ENCODE results near the gene HRH1. TPM values are rescaled to one million over a fixed set of nuclear protein-coding genes. Genes with fewer than 3 reads are reported as not detected.

HRH1 gene
- total RNA-seq, 1 experiment from 2014 or later: 7.0 TPM

DNA sequence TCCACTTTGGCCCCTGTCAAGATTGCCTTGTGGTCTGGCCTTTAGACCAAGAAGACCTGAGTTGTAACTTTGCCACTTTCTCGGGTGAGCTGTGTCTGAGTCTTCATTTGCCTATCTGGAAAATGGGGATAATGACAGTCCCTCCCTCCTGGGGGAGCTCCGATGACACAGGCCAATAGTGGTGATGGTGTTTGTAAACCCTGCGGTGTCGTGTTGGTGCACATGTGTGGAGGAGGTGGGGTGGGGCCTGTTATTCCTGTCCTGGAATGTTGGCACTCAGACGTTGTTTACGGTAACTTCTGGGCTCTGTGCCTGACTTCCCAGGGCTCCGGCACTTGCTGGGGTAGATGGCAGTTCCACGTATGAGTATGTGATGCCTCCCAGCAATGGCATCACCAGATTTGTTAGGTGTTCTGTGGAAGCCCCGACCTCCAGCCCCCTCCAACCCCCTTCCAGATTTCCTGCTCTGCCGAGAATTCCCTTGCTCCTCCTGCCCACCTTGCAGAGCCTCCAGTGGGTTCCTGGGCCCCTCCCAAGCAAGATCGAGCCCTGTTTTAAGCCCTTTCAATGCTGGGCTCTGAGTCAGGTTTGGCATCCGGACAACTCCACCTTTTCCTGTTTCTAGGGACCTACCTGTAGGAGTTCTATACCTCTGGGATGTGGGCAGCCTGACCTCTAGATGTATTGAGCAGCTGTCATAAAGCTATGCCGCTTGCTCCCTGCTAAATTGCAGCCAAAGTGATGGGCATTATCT is 31.4 kb downstream of the HRH1 start (continued):
- TF ChIP-seq FOSL1 (IDR thresholded peaks at IDR 0.05; ENCODE audit: low read depth): peak; percentile 48; the same call in 1 of the 2 replicates
- TF ChIP-seq, protein P1, sequence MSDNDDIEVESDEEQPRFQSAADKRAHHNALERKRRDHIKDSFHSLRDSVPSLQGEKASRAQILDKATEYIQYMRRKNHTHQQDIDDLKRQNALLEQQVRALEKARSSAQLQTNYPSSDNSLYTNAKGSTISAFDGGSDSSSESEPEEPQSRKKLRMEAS (IDR thresholded peaks at IDR 0.05): peak; percentile 88
- no peak for TF ChIP-seq CEBPB (IDR thresholded peaks at IDR 0.05; ENCODE audit: low read depth)
- peak; percentile 62 for TF ChIP-seq SIN3A (IDR thresholded peaks at IDR 0.05; ENCODE audit: low read depth)
- TF ChIP-seq, protein P2, sequence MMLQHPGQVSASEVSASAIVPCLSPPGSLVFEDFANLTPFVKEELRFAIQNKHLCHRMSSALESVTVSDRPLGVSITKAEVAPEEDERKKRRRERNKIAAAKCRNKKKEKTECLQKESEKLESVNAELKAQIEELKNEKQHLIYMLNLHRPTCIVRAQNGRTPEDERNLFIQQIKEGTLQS (IDR thresholded peaks at IDR 0.05): no peak
- TF ChIP-seq, protein P3, sequence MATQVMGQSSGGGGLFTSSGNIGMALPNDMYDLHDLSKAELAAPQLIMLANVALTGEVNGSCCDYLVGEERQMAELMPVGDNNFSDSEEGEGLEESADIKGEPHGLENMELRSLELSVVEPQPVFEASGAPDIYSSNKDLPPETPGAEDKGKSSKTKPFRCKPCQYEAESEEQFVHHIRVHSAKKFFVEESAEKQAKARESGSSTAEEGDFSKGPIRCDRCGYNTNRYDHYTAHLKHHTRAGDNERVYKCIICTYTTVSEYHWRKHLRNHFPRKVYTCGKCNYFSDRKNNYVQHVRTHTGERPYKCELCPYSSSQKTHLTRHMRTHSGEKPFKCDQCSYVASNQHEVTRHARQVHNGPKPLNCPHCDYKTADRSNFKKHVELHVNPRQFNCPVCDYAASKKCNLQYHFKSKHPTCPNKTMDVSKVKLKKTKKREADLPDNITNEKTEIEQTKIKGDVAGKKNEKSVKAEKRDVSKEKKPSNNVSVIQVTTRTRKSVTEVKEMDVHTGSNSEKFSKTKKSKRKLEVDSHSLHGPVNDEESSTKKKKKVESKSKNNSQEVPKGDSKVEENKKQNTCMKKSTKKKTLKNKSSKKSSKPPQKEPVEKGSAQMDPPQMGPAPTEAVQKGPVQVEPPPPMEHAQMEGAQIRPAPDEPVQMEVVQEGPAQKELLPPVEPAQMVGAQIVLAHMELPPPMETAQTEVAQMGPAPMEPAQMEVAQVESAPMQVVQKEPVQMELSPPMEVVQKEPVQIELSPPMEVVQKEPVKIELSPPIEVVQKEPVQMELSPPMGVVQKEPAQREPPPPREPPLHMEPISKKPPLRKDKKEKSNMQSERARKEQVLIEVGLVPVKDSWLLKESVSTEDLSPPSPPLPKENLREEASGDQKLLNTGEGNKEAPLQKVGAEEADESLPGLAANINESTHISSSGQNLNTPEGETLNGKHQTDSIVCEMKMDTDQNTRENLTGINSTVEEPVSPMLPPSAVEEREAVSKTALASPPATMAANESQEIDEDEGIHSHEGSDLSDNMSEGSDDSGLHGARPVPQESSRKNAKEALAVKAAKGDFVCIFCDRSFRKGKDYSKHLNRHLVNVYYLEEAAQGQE (IDR thresholded peaks at IDR 0.05; ENCODE audit: low read depth): no peak
- peak; percentile 74 for TF ChIP-seq SP1 (IDR thresholded peaks at IDR 0.05; ENCODE audit: low read depth)
- peak; percentile 62 for TF ChIP-seq CBX3 (IDR thresholded peaks at IDR 0.05; ENCODE audit: low read depth)
- peak; percentile 21; the same call in 1 of the 2 replicates for TF ChIP-seq JUND (IDR thresholded peaks at IDR 0.05)

DNA sequence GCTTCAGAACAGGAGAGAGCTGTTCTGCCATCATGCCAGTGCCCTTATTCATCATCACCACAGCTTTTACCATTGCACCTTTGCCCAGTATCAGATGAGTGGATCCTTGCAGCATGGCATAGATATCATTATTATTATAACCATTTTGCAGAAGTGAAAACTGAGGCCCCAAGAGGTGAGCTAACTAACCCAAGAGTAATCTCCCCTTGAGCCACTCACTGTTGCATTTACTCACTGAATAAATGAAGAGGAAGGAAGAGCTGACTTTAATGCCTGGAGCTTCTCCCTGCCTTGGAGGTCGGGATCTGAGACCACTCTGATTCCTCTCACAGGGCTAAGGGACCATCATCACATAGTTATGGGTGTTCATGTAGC is 32.0 kb downstream of the HRH1 start:
- Histone ChIP-seq H3K27me3 (ENCODE audit: insufficient read depth, low read length) (no peaks in the 10 kb centered on the region), H3K4me1 (ENCODE audit: control insufficient read depth in 1 of 2, insufficient read depth in 2 of 2, low read length in 2 of 2) (peaks cover 28 to 52% of the 10 kb centered on the region in 2 experiments), H3K4me2 (ENCODE audit: low read length) (peak overlapping the region; percentile 73), H3K36me3 (ENCODE audit: control insufficient read depth in 1 of 2, insufficient read depth in 2 of 2, low read length in 2 of 2) (no peaks in the 10 kb centered on the region), H4K20me1 (ENCODE audit: insufficient read depth) (no peaks in the 10 kb centered on the region), H3K9ac (ENCODE audit: low read length) (peak overlapping the region; percentile 37; the same call in 1 of the 2 replicates), H3K9me2 (ENCODE audit: insufficient read depth) (no peaks in the 10 kb centered on the region), H2AFZ (ENCODE audit: low read depth, low read length, poor library complexity, severe bottlenecking) (no peak overlapping the region), H3K4me3 (replicated peaks in 1 of 2; ENCODE audit: low read depth in 1 of 2, low read length in 2 of 2) (peak overlapping the region in 1 of 2 experiments; percentile 35; a peak in 2 of 4 replicates), H3K27ac (ENCODE audit: low read depth, low read length) (peak overlapping the region; percentile 55), H3K79me2 (ENCODE audit: insufficient read depth, low read length) (no peaks in the 10 kb centered on the region), H3K9me3 (ENCODE audit: control insufficient read depth in 1 of 2, insufficient read depth in 1 of 2, low read depth in 1 of 2, low read length in 2 of 2) (no peaks in the 10 kb centered on the region)
- ChIA-PET CTCF (interaction anchor here (1.1 to 1.5 kb wide), 2 partner anchors 20 to 149 kb away, joined by 3 to 4 read pairs; no protein-coding TSS in a partner anchor), RAD21 (ENCODE audit: low non-redundant PET in 1 of 2, low total read pairs in 2 of 2, uncharacterized antibody in 2 of 2, unreplicated experiment in 2 of 2) (interaction anchor here in 1 of 2 experiments (1.3 kb wide), 1 partner anchor 124 kb away, joined by 3 read pairs; no protein-coding TSS in a partner anchor), POLR2A (interaction anchor here (1.2 kb wide), 2 partner anchors 11 to 39 kb away, joined by 3 read pairs; no protein-coding TSS in a partner anchor)
- intact Hi-C loops (cut with micrococcal nuclease): no loop called here
- ATAC-seq (no peak), DNase-seq (ENCODE audit: low read depth, low spot score) (no peak)
- no TSS peak for BruUV-seq (replicated peaks)
- no peak for TF ChIP-seq YY1 (IDR thresholded peaks at IDR 0.05; ENCODE audit: extremely low read depth, insufficient replicate concordance, low read depth, low read length)
- TF ChIP-seq EGR1 (IDR thresholded peaks at IDR 0.05; ENCODE audit: low read depth): no peak
- no peak for TF ChIP-seq TCF7L2 (IDR thresholded peaks at IDR 0.05; ENCODE audit: borderline replicate concordance, extremely low read depth, insufficient read depth, insufficient read length)
- peak; percentile 10; the same call in 1 of the 2 replicates for TF ChIP-seq JUND (IDR thresholded peaks at IDR 0.05)
- no peak for TF ChIP-seq SIN3A (IDR thresholded peaks at IDR 0.05; ENCODE audit: low read depth)
- no peak for TF ChIP-seq EZH2 (IDR thresholded peaks at IDR 0.05)
- TF ChIP-seq, protein P4, sequence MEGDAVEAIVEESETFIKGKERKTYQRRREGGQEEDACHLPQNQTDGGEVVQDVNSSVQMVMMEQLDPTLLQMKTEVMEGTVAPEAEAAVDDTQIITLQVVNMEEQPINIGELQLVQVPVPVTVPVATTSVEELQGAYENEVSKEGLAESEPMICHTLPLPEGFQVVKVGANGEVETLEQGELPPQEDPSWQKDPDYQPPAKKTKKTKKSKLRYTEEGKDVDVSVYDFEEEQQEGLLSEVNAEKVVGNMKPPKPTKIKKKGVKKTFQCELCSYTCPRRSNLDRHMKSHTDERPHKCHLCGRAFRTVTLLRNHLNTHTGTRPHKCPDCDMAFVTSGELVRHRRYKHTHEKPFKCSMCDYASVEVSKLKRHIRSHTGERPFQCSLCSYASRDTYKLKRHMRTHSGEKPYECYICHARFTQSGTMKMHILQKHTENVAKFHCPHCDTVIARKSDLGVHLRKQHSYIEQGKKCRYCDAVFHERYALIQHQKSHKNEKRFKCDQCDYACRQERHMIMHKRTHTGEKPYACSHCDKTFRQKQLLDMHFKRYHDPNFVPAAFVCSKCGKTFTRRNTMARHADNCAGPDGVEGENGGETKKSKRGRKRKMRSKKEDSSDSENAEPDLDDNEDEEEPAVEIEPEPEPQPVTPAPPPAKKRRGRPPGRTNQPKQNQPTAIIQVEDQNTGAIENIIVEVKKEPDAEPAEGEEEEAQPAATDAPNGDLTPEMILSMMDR (IDR thresholded peaks at IDR 0.05 in 2 of 3, conservative IDR thresholded peaks at IDR 0.05 in 1 of 3; ENCODE audit: borderline replicate concordance in 1 of 3, insufficient read depth in 1 of 3, low read depth in 2 of 3, low read length in 2 of 3): no peak

Data from HCT116 (cell line).